HepG2 (cell line): Measurements from ENCODE around the gene EFCAB8. TPM values are rescaled to one million over a fixed set of nuclear protein-coding genes. Genes with fewer than 3 reads are reported as not detected.

Source experiments
- CC2D1A ChIP-seq: sonication (generic); formaldehyde crosslinking; IDR thresholded peaks from 2 replicates; pipeline ENCODE4 v1.8.1; 2023; ENCODE audit warnings: mild to moderate bottlenecking, missing genetic modification reagents
- FOXP4 ChIP-seq: sonication (generic); formaldehyde crosslinking; IDR thresholded peaks from 2 replicates; pipeline ENCODE4 v1.4.0; 2020; ENCODE audit warnings: missing genetic modification reagents
- JDP2 ChIP-seq: sonication (generic); formaldehyde crosslinking; IDR thresholded peaks from 2 replicates; pipeline ENCODE4 v1.8.1; 2022; ENCODE audit warnings: missing genetic modification reagents, borderline replicate concordance
- MAF1 ChIP-seq: sonication (generic); formaldehyde crosslinking; IDR thresholded peaks from 2 replicates; pipeline ENCODE4 v1.5.0; 2020; ENCODE audit warnings: missing genetic modification reagents, borderline replicate concordance
- SRF ChIP-seq: IDR thresholded peaks from 2 replicates; pipeline ENCODE4 v1.6.1; 2011; ENCODE audit warnings: mild to moderate bottlenecking, low read depth, low read length, moderate library complexity
- ZBTB40 ChIP-seq, 2 experiments: fragments of 450-650 bp in 1 of 2; sonication (generic) in 1 of 2; formaldehyde crosslinking in 1 of 2; IDR thresholded peaks; 2 replicates each; pipeline versions ENCODE4 v1.6.1 to v1.8.0; 2016 to 2022; ENCODE audit warnings: antibody characterized with exemption in 1 of 2, mild to moderate bottlenecking in 1 of 2, missing genetic modification reagents in 1 of 2
- ZFYVE20 ChIP-seq: sonication (generic); formaldehyde crosslinking; IDR thresholded peaks from 2 replicates; pipeline ENCODE4 v1.8.0; 2023; ENCODE audit warnings: low read depth, mild to moderate bottlenecking, moderate library complexity, missing genetic modification reagents, borderline replicate concordance
- ZMAT5 ChIP-seq: sonication (generic); formaldehyde crosslinking; IDR thresholded peaks from 2 replicates; pipeline ENCODE4 v1.5.0; 2020; ENCODE audit warnings: mild to moderate bottlenecking, low read depth, missing genetic modification reagents, borderline replicate concordance
- ZNF121 ChIP-seq: sonication (generic); formaldehyde crosslinking; IDR thresholded peaks from 2 replicates; pipeline ENCODE4 v1.5.0; 2020; ENCODE audit warnings: mild to moderate bottlenecking, missing genetic modification reagents
- ZNF33A ChIP-seq: sonication (generic); formaldehyde crosslinking; IDR thresholded peaks from 2 replicates; pipeline ENCODE4 v1.5.1; 2020; ENCODE audit warnings: missing genetic modification reagents, mild to moderate bottlenecking, moderate library complexity, borderline replicate concordance
- ZNF558 ChIP-seq: sonication (generic); formaldehyde crosslinking; IDR thresholded peaks from 2 replicates; pipeline ENCODE4 v1.9.0; 2022; ENCODE audit warnings: mild to moderate bottlenecking, missing genetic modification reagents, borderline replicate concordance
- ZNF674 ChIP-seq: sonication (generic); formaldehyde crosslinking; IDR thresholded peaks from 2 replicates; pipeline ENCODE4 v1.5.0; 2020; ENCODE audit warnings: low read depth, mild to moderate bottlenecking, missing genetic modification reagents
- ZNF776 ChIP-seq: sonication (generic); formaldehyde crosslinking; IDR thresholded peaks from 2 replicates; pipeline ENCODE4 v1.4.0; 2020; ENCODE audit warnings: mild to moderate bottlenecking, missing genetic modification reagents
- ZNF790 ChIP-seq: sonication (generic); formaldehyde crosslinking; IDR thresholded peaks from 2 replicates; pipeline ENCODE4 v1.8.0; 2022; ENCODE audit warnings: missing genetic modification reagents, mild to moderate bottlenecking, borderline replicate concordance
- ZSCAN29 ChIP-seq: sonication (generic); formaldehyde crosslinking; conservative IDR thresholded peaks from 2 replicates; pipeline ENCODE4 v1.4.0; 2020; ENCODE audit warnings: mild to moderate bottlenecking, missing genetic modification reagents
- polyA plus RNA-seq, 8 experiments: library from polyadenylated mRNA; depleted of rRNA in 3 of 8; stranded (reverse) in 7 of 8; unstranded in 1 of 8; fragments of >200 nt; fragmentation: Illumina TruSeq in 4 of 8; extraction: Trizol in 4 of 8; gene quantifications; 2 replicates each; pipeline versions ENCODE4 v1.2.1 to v1.2.3, GENCODE V29; 2011 to 2016; ENCODE audit warnings: low read depth in 4 of 8, missing spikeins in 1 of 8, mixed read lengths in 1 of 8; ENCODE audit not compliant: insufficient read depth in 1 of 8
- total RNA-seq, 5 experiments: library from RNA; depleted of rRNA; stranded (reverse); fragments of >200 nt; fragmentation: Illumina TruSeq; extraction: Trizol; gene quantifications; 2 replicates each; pipeline ENCODE4 v1.2.3, GENCODE V29; 2016; ENCODE audit warnings: low read depth in 1 of 5

Gene EFCAB8
- total and polyA plus RNA-seq, 2 of the 13 experiments (the other 11 are each of a cell fraction or from before 2014, with no cell fraction given): 0.15 to 0.22 TPM

DNA sequence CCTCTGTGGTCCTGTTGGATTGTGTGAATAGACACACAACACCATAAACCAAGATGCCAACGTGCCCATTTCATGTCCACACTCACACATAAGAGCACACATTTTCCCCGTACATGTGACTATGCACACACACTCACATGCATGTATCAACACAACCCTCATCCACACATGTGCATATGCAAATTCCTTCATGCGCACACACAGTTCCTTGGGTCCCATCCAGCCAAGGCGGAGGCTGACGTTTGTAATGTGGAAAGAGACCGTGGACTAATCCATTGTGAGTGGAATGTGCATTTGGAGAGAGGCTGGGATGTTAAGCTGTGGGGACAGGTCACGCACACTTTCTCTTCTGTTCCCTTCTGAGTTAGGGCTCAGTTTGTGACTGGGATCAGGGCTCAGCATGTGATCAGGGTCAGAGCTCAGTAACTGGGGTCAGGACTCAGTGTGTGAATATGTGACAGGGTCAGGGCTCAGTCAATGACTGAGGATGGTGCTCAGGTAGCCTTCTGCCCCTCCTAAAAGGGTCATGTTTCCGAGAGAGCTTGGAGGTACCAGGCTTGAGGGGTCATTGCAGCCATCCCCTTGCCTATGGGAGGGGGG, 148.2 kb downstream of the EFCAB8 start (continued):
- peak; percentile 37; the same call in 1 of the 2 replicates for TF ChIP-seq ZNF674 (CRISPR knock-in tag)
- TF ChIP-seq ZNF121: no peak; the same call in 1 of the 2 replicates
- no peak for TF ChIP-seq MAF1 (CRISPR knock-in tag)
- TF ChIP-seq JDP2 (CRISPR knock-in tag): no peak; the same call in 1 of the 2 replicates
- TF ChIP-seq SRF: no peak
- TF ChIP-seq ZSCAN29 (CRISPR knock-in tag): no peak
- TF ChIP-seq ZNF776 (CRISPR knock-in tag): no peak; the same call in 1 of the 2 replicates
- TF ChIP-seq ZBTB40 (IDR thresholded peaks at IDR 0.05): no peak
- TF ChIP-seq ZBTB40 (CRISPR knock-in tag; IDR thresholded peaks at IDR 0.05): no peak
- no peak; the same call in 1 of the 2 replicates for TF ChIP-seq ZMAT5 (CRISPR knock-in tag)
- no peak for TF ChIP-seq ZNF558 (CRISPR knock-in tag)
- TF ChIP-seq ZNF790 (CRISPR knock-in tag): no peak
- no peak for TF ChIP-seq FOXP4 (CRISPR knock-in tag)
- TF ChIP-seq ZNF33A (CRISPR knock-in tag): no peak
- no peak for TF ChIP-seq CC2D1A (CRISPR knock-in tag)
- 0 out of 2 replicates have a peak, but pooled peaks have one; percentile 3 for TF ChIP-seq ZFYVE20 (CRISPR knock-in tag)
